GM18505 (cell line): Measurements from ENCODE around the gene ZMIZ1.

Source experiments
- ATAC-seq: cut with Tn5 transposase; IDR thresholded peaks from one replicate; pipeline ENCODE4 v1.9.1; 2021; ENCODE audit not compliant: unreplicated experiment
- POLR2A ChIP-seq: IDR thresholded peaks from 4 replicates; pipeline ENCODE4 v1.6.1; 2011; ENCODE audit warnings: borderline replicate concordance; ENCODE audit not compliant: insufficient read depth, insufficient read length; ENCODE audit errors: extremely low read depth

The ZMIZ1 gene

GRCh38 chr10:79184657-79185056 is 115.9 kb downstream of the ZMIZ1 start:
- TF ChIP-seq POLR2A, result no peak
- no peak for ATAC-seq

- ATAC-seq, result no peak
- TF ChIP-seq POLR2A, result no peak
Observed at GRCh38 chr10:79185067-79185774, 116.5 kb downstream of the ZMIZ1 start.

- ATAC-seq, result no peak
- no peak for TF ChIP-seq POLR2A
Observed at GRCh38 chr10:79185796-79186374, 117.1 kb downstream of the ZMIZ1 start.

- no peak for TF ChIP-seq POLR2A
- no peak for ATAC-seq
Observed at GRCh38 chr10:79186486-79187120, 117.8 kb downstream of the ZMIZ1 start.

- no peak for ATAC-seq
- no peak for TF ChIP-seq POLR2A
Observed at GRCh38 chr10:79187121-79187940, 118.6 kb downstream of the ZMIZ1 start.

- no peak for ATAC-seq
- TF ChIP-seq POLR2A, result no peak
Observed at GRCh38 chr10:79188154-79188965, 119.6 kb downstream of the ZMIZ1 start.

- ATAC-seq, result no peak
- no peak for TF ChIP-seq POLR2A
Observed at GRCh38 chr10:79189181-79189580, 120.4 kb downstream of the ZMIZ1 start.

GRCh38 chr10:79189853-79190435 is 121.2 kb downstream of the ZMIZ1 start:
- ATAC-seq, result no peak
- no peak for TF ChIP-seq POLR2A

- no peak for ATAC-seq
- no peak for TF ChIP-seq POLR2A
Observed at GRCh38 chr10:79190740-79191261, 122.0 kb downstream of the ZMIZ1 start.

- TF ChIP-seq POLR2A, result no peak
- no peak for ATAC-seq
Observed at GRCh38 chr10:79191951-79192676, 123.3 kb downstream of the ZMIZ1 start.

- TF ChIP-seq POLR2A, result no peak
- no peak for ATAC-seq
Observed at GRCh38 chr10:79192677-79193003, 123.9 kb downstream of the ZMIZ1 start.
